Spinal cord (tissue), 10 donors: Measurements from ENCODE around the gene NRTN. TPM values are rescaled to one million over a fixed set of nuclear protein-coding genes. Genes with fewer than 3 reads are reported as not detected.
"Not testable (repeated sequence)": the region's sequence is repeated elsewhere in the genome, so short reads cannot be mapped to it uniquely, and the experiment has no call there.

Experiments used
- DNase-seq, 6 donors: peaks; one replicate each; pipeline versions ENCODE4 v3.0.0 to v3.0.0-alpha.2; 2013 to 2015; ENCODE audit warnings: low spot score in 6 of 6, low read depth in 4 of 6
- H3K27ac ChIP-seq: one replicate; pipeline ENCODE4 v1.5.1; 2013; ENCODE audit warnings: low read depth, low read length, control low read depth
- H3K27me3 ChIP-seq: one replicate; pipeline ENCODE4 v1.6.1; 2013; ENCODE audit warnings: low read length; ENCODE audit not compliant: control insufficient read depth, insufficient read depth
- H3K36me3 ChIP-seq: one replicate; pipeline ENCODE4 v1.6.1; 2013; ENCODE audit warnings: low read length; ENCODE audit not compliant: control insufficient read depth, insufficient read depth
- H3K4me1 ChIP-seq: one replicate; pipeline ENCODE4 v1.6.1; 2013; ENCODE audit warnings: low read length; ENCODE audit not compliant: control insufficient read depth, insufficient read depth
- H3K4me3 ChIP-seq: one replicate; pipeline ENCODE4 v1.5.1; 2013; ENCODE audit warnings: low read depth, low read length, control low read depth
- H3K9me3 ChIP-seq: one replicate; pipeline ENCODE4 v1.6.1; 2013; ENCODE audit warnings: low read length; ENCODE audit not compliant: control insufficient read depth, insufficient read depth
- WGBS: methylation state at CpG from one replicate; pipeline ENCODE4 v1.1.5; 2013; ENCODE audit warnings: missing lambda C conversion rate; ENCODE audit not compliant: insufficient coverage; 5-methylcytosine and 5-hydroxymethylcytosine counted together
- polyA plus RNA-seq, 2 donors: library from polyadenylated mRNA; unstranded; fragments of 120-200 nt; gene quantifications; one replicate each; pipeline ENCODE4 v1.2.1, GENCODE V29; 2013; ENCODE audit not compliant: insufficient read length in 2 of 2
- total RNA-seq, 2 donors: library from RNA; depleted of rRNA in 1 of 2; stranded (reverse); fragments of 120-200 nt in 1 of 2; fragments of >200 nt in 1 of 2; gene quantifications; one replicate each; pipeline versions ENCODE4 v1.2.3 to v1.2.4, GENCODE V29; 2013 to 2014
- donor health status: healthy.

The NRTN gene
- total and polyA plus RNA-seq, 4 donors = 0.20 to 0.99 (median 0.45) TPM

GRCh38 chr19:5832061-5832460, 27.2 kb downstream of the NRTN start:
- Histone ChIP-seq H3K4me3 (no peak overlapping the region), H3K27me3 (peaks cover 2% of the 10 kb centered on the region), H3K4me1 (peaks cover 24% of the 10 kb centered on the region), H3K27ac (no peak overlapping the region), H3K36me3 (no peaks in the 10 kb centered on the region), H3K9me3 (no peaks in the 10 kb centered on the region)
- DNase-seq = no peak
- 86% methylated on average over 21 of the region's 22 CpGs for WGBS

- DNase-seq = no peak
- Histone ChIP-seq H3K4me3 (no peak overlapping the region), H3K4me1 (peaks cover 19% of the 10 kb centered on the region), H3K27me3 (peaks cover 2% of the 10 kb centered on the region), H3K9me3 (no peaks in the 10 kb centered on the region), H3K36me3 (no peaks in the 10 kb centered on the region), H3K27ac (no peak overlapping the region)
- 81% methylated on average over 5 of the region's 6 CpGs for WGBS
These were observed 27.8 kb downstream of the NRTN start for GRCh38 chr19:5832527-5833216.

- 83% methylated on average over 4 of the region's 15 CpGs for WGBS
- no peak for DNase-seq
These were observed 33.0 kb downstream of the NRTN start for GRCh38 chr19:5837761-5838352.

GRCh38 chr19:5838353-5839064, 33.6 kb downstream of the NRTN start:
- Histone ChIP-seq H3K4me1 (no peaks in the 10 kb centered on the region), H3K36me3 (no peaks in the 10 kb centered on the region), H3K27ac (no peak overlapping the region), H3K9me3 (no peaks in the 10 kb centered on the region), H3K4me3 (no peak overlapping the region), H3K27me3 (no peaks in the 10 kb centered on the region)
- DNase-seq = no peak
- WGBS = 48% methylated on average over 12 of the region's 20 CpGs

More at GRCh38 chr19:5837761-5838352, 33.0 kb downstream of the NRTN start:
- Histone ChIP-seq H3K27me3 (no peaks in the 10 kb centered on the region), H3K36me3 (no peaks in the 10 kb centered on the region), H3K4me3 (no peak overlapping the region), H3K9me3 (no peaks in the 10 kb centered on the region), H3K27ac (no peak overlapping the region), H3K4me1 (no peaks in the 10 kb centered on the region)

- WGBS = 97% methylated on average over 4 of the region's 9 CpGs
- no peaks in the 10 kb centered on the region for H3K36me3 ChIP-seq
- no peaks in the 10 kb centered on the region for H3K27me3 ChIP-seq
- H3K27ac ChIP-seq = no peak within 1 kb of the TSS
- DNase-seq = no peak
- no peaks in the 10 kb centered on the region for H3K4me1 ChIP-seq
- H3K9me3 ChIP-seq = no peaks in the 10 kb centered on the region
- no peak within 1 kb of the TSS for H3K4me3 ChIP-seq
These were observed 34.5 kb downstream of the NRTN start, which contains the start of gene FUT6 for GRCh38 chr19:5839065-5840017. Gene FUT6, minus strand, starts transcription at chr19:5839702. Its CDS starts 7,135 bp downstream, at chr19:5832567.

- H3K27ac ChIP-seq, H3K4me3 ChIP-seq, H3K4me1 ChIP-seq, H3K9me3 ChIP-seq, H3K27me3 ChIP-seq, H3K36me3 ChIP-seq, DNase-seq: not testable (repeated sequence)
- WGBS = 76% methylated on average over 2 of the region's 6 CpGs
These were observed 36.9 kb downstream of the NRTN start for GRCh38 chr19:5841735-5842111.

- Histone ChIP-seq H3K36me3 (no peaks in the 10 kb centered on the region), H3K27ac (no peak overlapping the region), H3K4me3 (no peak overlapping the region), H3K27me3 (no peaks in the 10 kb centered on the region), H3K9me3 (no peaks in the 10 kb centered on the region), H3K4me1 (no peaks in the 10 kb centered on the region)
- DNase-seq = no peak
- 90% methylated on average over 14 of the region's 21 CpGs for WGBS
These were observed 38.5 kb downstream of the NRTN start for GRCh38 chr19:5843295-5843927.

- WGBS = 85% methylated on average over 20 of the region's 24 CpGs
- H3K9me3 ChIP-seq = no peaks in the 10 kb centered on the region
- no peaks in the 10 kb centered on the region for H3K27me3 ChIP-seq
- H3K36me3 ChIP-seq = no peaks in the 10 kb centered on the region
- no peak for DNase-seq
- H3K4me1 ChIP-seq = no peaks in the 10 kb centered on the region
- H3K27ac ChIP-seq = no peak overlapping the region
- no peak overlapping the region for H3K4me3 ChIP-seq
These were observed 39.9 kb downstream of the NRTN start for GRCh38 chr19:5844456-5845433.
